GM12875 (cell line): ENCODE measurements around the gene LRRC74B.

Experiments
- H3K4me3 ChIP-seq: one replicate; pipeline ENCODE4 v1.5.1; 2011; ENCODE audit warnings: low read depth, low read length, control low read depth
- TF ChIP-seq, protein P1 (sequence below): IDR thresholded peaks from 2 replicates; pipeline ENCODE4 v1.5.1; 2011; ENCODE audit warnings: low read depth, mild to moderate bottlenecking, control low read depth, inconsistent platforms, low read length, moderate library complexity, borderline replicate concordance; ENCODE audit not compliant: insufficient read depth

The LRRC74B gene

DNA sequence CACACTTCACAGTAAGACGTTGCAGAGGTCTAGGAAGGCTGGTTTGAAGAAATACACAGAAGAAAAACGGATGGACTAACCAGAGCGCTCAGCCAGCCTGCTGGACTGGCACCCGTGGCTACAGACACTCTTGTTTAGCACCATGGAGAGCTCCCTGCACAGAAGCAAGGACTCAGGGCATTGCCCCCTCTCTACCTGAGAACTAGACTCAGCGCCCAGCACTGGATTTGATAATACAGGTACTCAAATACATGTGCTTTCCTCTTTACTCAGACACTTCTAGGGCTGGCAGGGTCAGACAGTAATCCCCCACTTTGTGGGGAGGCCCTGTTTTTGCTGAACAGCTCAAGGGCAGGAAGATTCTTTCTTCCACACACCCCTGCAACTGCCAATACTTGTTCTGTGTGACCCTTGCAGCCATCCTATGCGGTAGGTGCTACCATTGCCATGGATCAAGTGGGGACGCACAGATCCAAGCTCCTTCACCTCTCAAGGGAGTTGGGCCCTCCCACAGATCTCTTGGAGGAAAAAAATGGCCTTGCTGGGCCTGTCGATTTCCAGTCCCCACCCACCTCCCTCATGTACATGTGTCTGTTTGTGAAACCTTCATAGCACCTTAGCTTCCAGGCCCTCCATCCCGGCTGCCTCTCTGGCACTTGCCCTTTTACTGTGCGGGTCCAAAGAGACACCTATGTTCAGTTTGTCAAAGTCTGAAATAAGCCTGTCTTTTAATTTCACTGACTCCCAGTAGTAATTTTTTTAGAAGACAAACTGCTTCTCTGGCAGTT, 35.9 kb upstream of the LRRC74B start:
- TF ChIP-seq, protein P1, sequence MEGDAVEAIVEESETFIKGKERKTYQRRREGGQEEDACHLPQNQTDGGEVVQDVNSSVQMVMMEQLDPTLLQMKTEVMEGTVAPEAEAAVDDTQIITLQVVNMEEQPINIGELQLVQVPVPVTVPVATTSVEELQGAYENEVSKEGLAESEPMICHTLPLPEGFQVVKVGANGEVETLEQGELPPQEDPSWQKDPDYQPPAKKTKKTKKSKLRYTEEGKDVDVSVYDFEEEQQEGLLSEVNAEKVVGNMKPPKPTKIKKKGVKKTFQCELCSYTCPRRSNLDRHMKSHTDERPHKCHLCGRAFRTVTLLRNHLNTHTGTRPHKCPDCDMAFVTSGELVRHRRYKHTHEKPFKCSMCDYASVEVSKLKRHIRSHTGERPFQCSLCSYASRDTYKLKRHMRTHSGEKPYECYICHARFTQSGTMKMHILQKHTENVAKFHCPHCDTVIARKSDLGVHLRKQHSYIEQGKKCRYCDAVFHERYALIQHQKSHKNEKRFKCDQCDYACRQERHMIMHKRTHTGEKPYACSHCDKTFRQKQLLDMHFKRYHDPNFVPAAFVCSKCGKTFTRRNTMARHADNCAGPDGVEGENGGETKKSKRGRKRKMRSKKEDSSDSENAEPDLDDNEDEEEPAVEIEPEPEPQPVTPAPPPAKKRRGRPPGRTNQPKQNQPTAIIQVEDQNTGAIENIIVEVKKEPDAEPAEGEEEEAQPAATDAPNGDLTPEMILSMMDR: no peak

DNA sequence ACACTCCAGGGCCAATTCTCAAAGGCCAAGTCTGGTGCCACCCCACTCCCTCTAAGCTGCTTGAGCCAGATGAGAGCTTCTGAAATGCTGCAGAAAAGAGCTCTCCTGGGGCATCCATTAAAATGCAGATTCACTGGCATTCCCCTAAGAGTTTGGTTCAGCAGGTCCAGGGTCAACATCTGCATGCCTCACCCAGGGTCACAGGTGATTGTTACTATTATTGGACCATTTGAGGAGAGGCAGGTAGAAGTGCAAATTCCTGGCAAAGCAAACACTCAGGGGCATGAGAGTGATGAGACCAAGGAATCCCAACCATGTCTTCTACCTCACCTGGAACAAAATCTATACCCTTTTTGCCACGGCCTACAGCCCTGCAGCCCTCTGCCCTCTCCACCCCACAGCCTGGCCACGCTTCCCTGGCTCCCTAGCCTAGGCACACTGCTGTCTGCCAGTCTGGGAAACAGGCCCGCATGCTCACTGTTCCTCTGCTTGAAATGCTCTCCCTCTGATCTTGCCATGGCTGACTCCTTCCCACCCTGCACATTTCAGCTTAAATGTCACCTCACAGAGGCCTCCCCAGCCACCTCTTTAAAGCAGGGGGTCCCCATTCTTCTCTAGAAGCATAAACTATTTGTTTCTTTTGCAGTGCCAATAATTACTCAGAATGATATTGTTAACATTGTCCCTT, 35.2 kb upstream of the LRRC74B start:
- TF ChIP-seq, protein P1: no peak
- H3K4me3 ChIP-seq: no peak overlapping the region

More for the DNA sequence above, 35.9 kb upstream of the LRRC74B start:
- H3K4me3 ChIP-seq: no peak overlapping the region

DNA sequence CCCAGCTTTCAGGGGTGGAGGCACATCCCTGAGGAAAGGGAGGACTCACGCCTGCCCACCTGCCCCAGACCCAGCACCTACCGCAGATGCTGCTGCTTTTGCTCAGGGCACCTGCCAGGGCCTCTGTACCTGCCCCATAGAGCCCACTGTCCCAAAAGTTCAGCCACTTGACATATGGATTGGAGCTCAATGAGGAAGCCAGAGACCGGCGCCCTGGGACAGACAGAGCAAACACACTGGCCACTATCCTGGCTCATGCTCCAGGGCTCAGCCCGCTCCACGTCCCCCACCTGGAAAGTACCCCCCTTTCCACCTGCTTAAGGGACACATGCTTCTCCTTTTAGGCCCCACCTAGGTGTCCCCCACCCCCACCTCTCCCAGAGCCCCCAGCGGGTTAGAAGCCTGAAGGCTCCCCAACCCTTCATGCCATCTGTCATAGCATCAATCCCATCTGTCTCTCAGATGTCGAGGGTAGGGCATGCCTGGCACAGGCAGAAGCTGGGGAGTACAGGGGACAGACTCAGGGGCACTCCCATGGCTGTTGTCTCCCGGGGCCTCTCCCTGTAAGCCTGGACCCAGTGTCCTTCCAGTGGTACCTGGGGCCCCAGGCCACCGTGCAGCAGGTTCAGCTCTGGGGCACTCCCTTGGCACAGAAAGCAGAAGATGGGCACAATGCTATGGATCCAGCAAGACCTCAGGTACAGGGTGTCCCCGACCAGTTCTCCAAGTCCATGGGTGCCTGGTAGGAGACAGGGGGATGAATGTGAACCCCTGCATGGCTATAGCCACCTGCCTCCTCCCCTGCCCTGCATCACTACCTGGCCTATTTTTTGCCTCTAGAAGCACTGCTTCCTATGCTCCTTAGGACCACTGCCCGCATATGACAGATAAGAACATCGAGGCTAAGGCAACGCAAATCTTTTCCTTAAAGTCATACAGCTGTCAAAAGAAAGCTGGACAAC, 33.0 kb upstream of the LRRC74B start:
- TF ChIP-seq, protein P1: no peak
- no peak overlapping the region for H3K4me3 ChIP-seq

DNA sequence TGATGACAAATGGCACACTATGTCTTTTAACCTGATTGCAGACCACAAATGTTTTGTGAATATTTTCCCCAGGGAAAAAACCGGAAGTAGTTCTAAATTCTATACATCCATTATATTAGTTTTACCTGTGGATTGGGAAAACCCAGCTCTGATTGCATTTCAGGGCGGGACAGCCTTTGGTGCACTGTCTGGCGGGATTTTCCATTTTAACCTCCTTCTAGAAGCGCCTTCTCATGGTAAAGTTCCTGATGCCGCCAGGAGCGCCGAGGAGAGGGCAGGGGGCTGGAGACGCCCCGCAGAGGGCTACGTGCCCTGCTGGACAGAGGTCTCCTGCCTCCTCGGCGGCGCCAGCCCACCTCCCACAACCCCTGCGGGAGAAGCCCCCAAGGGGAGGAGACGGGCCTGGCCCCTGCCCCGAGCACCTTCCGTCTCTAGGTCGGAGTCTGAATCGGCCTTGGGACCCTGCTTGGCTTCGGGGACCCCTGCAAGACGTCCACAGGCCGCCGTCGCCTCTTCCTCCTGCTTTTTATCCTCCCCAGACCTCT, 32.0 kb upstream of the LRRC74B start:
- TF ChIP-seq, protein P1: no peak
- peak overlapping the region; percentile 15 for H3K4me3 ChIP-seq

DNA sequence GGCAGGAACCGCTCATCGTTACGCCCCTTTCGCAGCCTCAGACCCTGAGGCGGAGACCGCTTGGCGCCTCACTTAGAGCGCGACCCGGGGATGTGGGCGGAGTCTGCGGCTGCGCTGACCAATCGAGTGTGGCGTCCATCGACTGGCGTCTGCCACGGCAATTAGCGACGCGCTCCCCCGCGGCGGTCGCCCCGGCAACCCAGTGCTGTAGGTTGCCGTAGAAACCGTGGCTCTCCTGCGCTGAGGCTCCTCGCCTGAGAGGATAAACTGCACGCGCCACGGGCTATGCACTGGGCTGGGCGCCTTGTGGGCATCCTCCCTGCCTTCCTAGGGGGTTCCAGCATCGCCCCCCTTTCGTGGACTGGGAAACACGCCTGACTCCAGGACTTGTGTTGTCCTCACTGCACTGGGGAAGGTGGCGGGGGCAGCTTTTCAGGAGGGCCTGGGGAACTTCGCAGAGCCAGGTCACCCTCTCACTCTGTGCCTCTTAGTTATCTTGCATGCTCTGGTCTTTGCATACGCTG, 31.5 kb upstream of the LRRC74B start:
- peak overlapping the region; percentile 15 for H3K4me3 ChIP-seq
- TF ChIP-seq, protein P1: no peak

DNA sequence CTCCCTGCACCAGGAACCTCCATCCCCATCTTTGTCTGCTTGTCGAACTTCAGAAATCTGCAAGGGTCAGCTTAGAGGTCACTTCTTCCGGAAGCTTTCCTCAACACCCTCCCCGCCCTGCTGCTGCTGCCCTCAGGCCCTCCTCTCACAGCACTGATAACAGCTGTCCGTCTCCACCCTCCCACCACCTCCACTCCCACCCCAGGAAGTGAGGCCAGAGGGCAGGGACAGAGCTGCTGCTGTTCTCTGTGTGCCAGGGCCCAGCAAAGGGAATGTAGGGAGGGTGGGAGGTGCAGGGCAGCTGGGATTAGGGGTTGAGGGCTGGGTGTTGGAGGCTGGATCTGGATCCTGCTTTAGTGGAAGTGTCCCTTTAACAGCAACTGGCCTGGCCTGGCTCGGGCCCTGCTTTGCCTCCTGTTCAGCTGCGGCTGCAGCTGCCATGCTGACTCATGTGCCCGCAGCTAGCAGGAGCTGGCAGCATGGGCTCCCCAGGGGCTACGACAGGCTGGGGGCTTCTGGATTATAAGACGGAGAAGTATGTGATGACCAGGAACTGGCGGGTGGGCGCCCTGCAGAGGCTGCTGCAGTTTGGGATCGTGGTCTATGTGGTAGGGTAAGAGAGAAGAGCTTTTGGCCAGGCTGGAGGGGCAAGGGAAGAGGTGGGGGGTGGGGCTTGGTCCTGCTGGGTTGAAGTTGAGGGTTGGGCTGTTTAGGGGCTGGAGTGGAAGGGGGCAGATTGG, 30.9 kb upstream of the LRRC74B start, which contains the start of gene P2RX6:
TSS of gene P2RX6 (plus strand) at position 440 of the 740 bp plus-strand sequence. CDS start at position 450, 10 bp downstream.
- TF ChIP-seq, protein P1: no peak
- peak within 1 kb of the TSS; percentile 15 for H3K4me3 ChIP-seq
